H9 (cell line): ENCODE results near the gene MTA1. TPM values are rescaled to one million over a fixed set of nuclear protein-coding genes. Genes with fewer than 3 reads are reported as not detected.

Experiments used
- DNase-seq: peaks from one replicate; pipeline ENCODE4 v3.0.0-alpha.2; 2017
- H2AFZ ChIP-seq: one replicate; pipeline ENCODE4 v1.6.1; 2013; ENCODE audit warnings: mild to moderate bottlenecking, low read length, control low read depth, moderate library complexity
- H2AK5ac ChIP-seq: 2 replicates; pipeline ENCODE4 v1.6.1; 2013; ENCODE audit warnings: low read length, control low read depth, mixed read lengths; ENCODE audit not compliant: insufficient read length
- H2BK120ac ChIP-seq: one replicate; pipeline ENCODE4 v1.6.1; 2013; ENCODE audit warnings: low read depth, mild to moderate bottlenecking, low read length, control low read depth, inconsistent platforms; ENCODE audit not compliant: poor library complexity, severe bottlenecking
- H2BK12ac ChIP-seq: 2 replicates; pipeline ENCODE4 v1.6.1; 2013; ENCODE audit warnings: low read length, control low read depth, mixed read lengths, low read depth; ENCODE audit not compliant: insufficient read length
- H2BK15ac ChIP-seq: 2 replicates; pipeline ENCODE4 v1.6.1; 2013; ENCODE audit warnings: low read depth, low read length, control low read depth
- H2BK20ac ChIP-seq: one replicate; pipeline ENCODE4 v1.6.1; 2013; ENCODE audit warnings: low read depth, mild to moderate bottlenecking, low read length, control low read depth, inconsistent platforms; ENCODE audit not compliant: poor library complexity, severe bottlenecking
- H2BK5ac ChIP-seq: 2 replicates; pipeline ENCODE4 v1.6.1; 2013; ENCODE audit warnings: low read length, control low read depth, mixed read lengths; ENCODE audit not compliant: insufficient read length
- H3K14ac ChIP-seq: 2 replicates; pipeline ENCODE4 v1.6.1; 2013; ENCODE audit warnings: low read length, control low read depth; ENCODE audit not compliant: insufficient read depth
- H3K18ac ChIP-seq: 2 replicates; pipeline ENCODE4 v1.6.1; 2013; ENCODE audit warnings: low read depth, mild to moderate bottlenecking, mixed read lengths, low read length, control low read depth; ENCODE audit not compliant: insufficient read length
- H3K23ac ChIP-seq: 2 replicates; pipeline ENCODE4 v1.6.1; 2013; ENCODE audit warnings: low read length, control low read depth, mixed read lengths, low read depth; ENCODE audit not compliant: insufficient read length
- H3K23me2 ChIP-seq: 2 replicates; pipeline ENCODE4 v1.6.1; 2013; ENCODE audit warnings: low read depth, mild to moderate bottlenecking, mixed read lengths, low read length, control low read depth; ENCODE audit not compliant: insufficient read length, poor library complexity, severe bottlenecking
- H3K27ac ChIP-seq: 2 replicates; pipeline ENCODE4 v1.5.1; 2013; ENCODE audit warnings: low read length, control low read depth, mixed read lengths, low read depth; ENCODE audit not compliant: insufficient read length
- H3K27me3 ChIP-seq: 2 replicates; pipeline ENCODE4 v1.6.1; 2013; ENCODE audit warnings: low read length, control low read depth, inconsistent platforms; ENCODE audit not compliant: insufficient read depth
- H3K4ac ChIP-seq: 2 replicates; pipeline ENCODE4 v1.6.1; 2013; ENCODE audit warnings: low read depth, mild to moderate bottlenecking, control low read depth, inconsistent platforms, low read length, moderate library complexity
- H3K4me1 ChIP-seq: 2 replicates; pipeline ENCODE4 v1.6.1; 2013; ENCODE audit warnings: low read length, control low read depth, inconsistent platforms; ENCODE audit not compliant: insufficient read depth
- H3K4me2 ChIP-seq: 2 replicates; pipeline ENCODE4 v1.6.1; 2013; ENCODE audit warnings: low read length, control low read depth, mixed read lengths; ENCODE audit not compliant: insufficient read length, insufficient read depth
- H3K56ac ChIP-seq: 2 replicates; pipeline ENCODE4 v1.6.1; 2013; ENCODE audit warnings: low read depth, mild to moderate bottlenecking, mixed read lengths, low read length, control low read depth; ENCODE audit not compliant: insufficient read length
- H3K79me1 ChIP-seq: 2 replicates; pipeline ENCODE4 v1.6.1; 2013; ENCODE audit warnings: low read depth, mild to moderate bottlenecking, moderate library complexity, low read length, control low read depth, inconsistent platforms; ENCODE audit not compliant: insufficient read depth, poor library complexity, severe bottlenecking
- H3K79me2 ChIP-seq: 2 replicates; pipeline ENCODE4 v1.6.1; 2013; ENCODE audit warnings: low read length, control low read depth, inconsistent platforms; ENCODE audit not compliant: insufficient read depth
- H3K9ac ChIP-seq: 2 replicates; pipeline ENCODE4 v1.6.1; 2013; ENCODE audit warnings: low read length, control low read depth, mixed read lengths; ENCODE audit not compliant: insufficient read length; ENCODE audit errors: extremely low read depth
- H3K9me3 ChIP-seq: one replicate; pipeline ENCODE4 v1.6.1; 2013; ENCODE audit warnings: low read depth, low read length, inconsistent platforms; ENCODE audit not compliant: control insufficient read depth
- H3T11ph ChIP-seq: one replicate; pipeline ENCODE4 v1.6.1; 2013; ENCODE audit warnings: mild to moderate bottlenecking, low read length, control low read depth, inconsistent platforms
- H4K20me1 ChIP-seq: one replicate; pipeline ENCODE4 v1.6.1; 2013; ENCODE audit not compliant: control insufficient read depth, insufficient read length, insufficient read depth
- H4K5ac ChIP-seq: 2 replicates; pipeline ENCODE4 v1.6.1; 2013; ENCODE audit warnings: low read depth, mild to moderate bottlenecking, mixed read lengths, low read length, control low read depth; ENCODE audit not compliant: insufficient read length
- H4K8ac ChIP-seq: replicated peaks from 2 replicates; pipeline ENCODE4 v1.6.1; 2013; ENCODE audit warnings: low read length, control low read depth, mixed read lengths, low read depth; ENCODE audit not compliant: insufficient read length
- H4K91ac ChIP-seq: 2 replicates; pipeline ENCODE4 v1.6.1; 2013; ENCODE audit warnings: low read depth, mild to moderate bottlenecking, moderate library complexity, mixed read lengths, low read length, control low read depth; ENCODE audit not compliant: insufficient read length
- H3K27ac Mint-ChIP-seq, 3 experiments: 2 replicates in 2 of 3; 3 replicates in 1 of 3; pipeline ENCODE4 v1.8.0; 2020 to 2021; ENCODE audit warnings: mixed read lengths in 3 of 3, mild to moderate bottlenecking in 1 of 3, moderate library complexity in 1 of 3
- H3K27me3 Mint-ChIP-seq: 2 replicates; pipeline ENCODE4 v1.8.0; 2021; ENCODE audit warnings: low read depth, mild to moderate bottlenecking, moderate library complexity, mixed read lengths
- H3K36me3 Mint-ChIP-seq, 3 experiments: 2 replicates in 2 of 3; 3 replicates in 1 of 3; pipeline ENCODE4 v1.8.0; 2020 to 2021; ENCODE audit warnings: low read depth in 3 of 3, mixed read lengths in 3 of 3; ENCODE audit not compliant: insufficient read depth in 1 of 3
- H3K4me1 Mint-ChIP-seq, 2 experiments: 2 replicates each; pipeline ENCODE4 v1.8.0; 2020; ENCODE audit warnings: mixed read lengths in 2 of 2
- H3K4me3 Mint-ChIP-seq, 2 experiments: 2 replicates in 1 of 2; 3 replicates in 1 of 2; pipeline ENCODE4 v1.8.0; 2020 to 2021; ENCODE audit warnings: mild to moderate bottlenecking in 2 of 2, mixed read lengths in 2 of 2, moderate library complexity in 1 of 2
- H3K9me3 Mint-ChIP-seq, 2 experiments: 2 replicates in 1 of 2; 3 replicates in 1 of 2; pipeline ENCODE4 v1.8.0; 2020; ENCODE audit warnings: mild to moderate bottlenecking in 2 of 2, mixed read lengths in 2 of 2, moderate library complexity in 1 of 2
- WGBS: extraction: QIAGEN DNeasy Blood & Tissue Kit; methylation state at CpG from one replicate; pipeline ENCODE4 v1.1.7; 2013; ENCODE audit warnings: missing lambda C conversion rate, low lambda C conversion rate, mixed read lengths; ENCODE audit not compliant: insufficient read length; ENCODE audit errors: extremely low coverage; 5-methylcytosine and 5-hydroxymethylcytosine counted together
- total RNA-seq: library from RNA; stranded (reverse); gene quantifications from 2 replicates; pipeline ENCODE4 v1.2.1, GENCODE V29; 2021
- TF ChIP-seq, protein P1 (sequence below): fragments of 200-600 bp; sonication (generic); conservative IDR thresholded peaks from 3 replicates; pipeline ENCODE4 v1.8.0; 2021; ENCODE audit warnings: antibody characterized with exemption, mild to moderate bottlenecking

The MTA1 gene
- total RNA-seq, 1 experiment from 2014 or later, result 230 TPM

DNA sequence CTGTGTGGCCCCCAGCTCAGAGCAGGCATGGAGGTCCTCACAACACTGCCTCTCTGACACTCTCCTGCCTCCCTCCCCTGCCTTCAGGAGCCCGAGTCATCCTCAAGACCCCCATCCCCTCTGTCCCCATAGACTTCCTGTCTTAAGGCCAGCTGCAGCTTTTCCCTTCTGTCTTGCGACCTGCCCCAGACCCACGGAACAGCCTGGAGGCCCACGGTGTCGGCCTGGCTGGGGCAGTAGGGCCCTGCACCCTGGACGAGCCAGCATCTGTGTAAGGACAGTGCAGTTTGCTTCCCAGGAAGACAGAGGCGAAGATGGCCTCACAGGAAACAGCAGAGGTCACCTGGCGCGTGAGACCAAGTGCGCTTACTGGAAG, 81.1 kb downstream of the MTA1 start:
- Histone ChIP-seq H2BK20ac (no peak overlapping the region), H3K79me2 (no peaks in the 10 kb centered on the region), H4K8ac (no peak overlapping the region), H4K91ac (no peak overlapping the region), H2AFZ (no peak overlapping the region), H2BK5ac (no peak overlapping the region), H3K79me1 (no peaks in the 10 kb centered on the region), H3K23ac (no peak overlapping the region), H2BK120ac (no peak overlapping the region), H3K4me1 (no peaks in the 10 kb centered on the region), H2BK15ac (no peak overlapping the region), H4K20me1 (no peaks in the 10 kb centered on the region), H3K23me2 (peaks cover 2% of the 10 kb centered on the region), H3K27me3 (no peaks in the 10 kb centered on the region), H3K9ac (no peak overlapping the region), H3K27ac (no peak overlapping the region), H3K18ac (no peak overlapping the region), H3K4me2 (no peak overlapping the region), H3K9me3 (no peaks in the 10 kb centered on the region), H3K56ac (no peak overlapping the region), H4K5ac (no peak overlapping the region), H3T11ph (no peak overlapping the region), H2BK12ac (no peak overlapping the region), H2AK5ac (no peak overlapping the region), H3K4ac (no peak overlapping the region), H3K14ac (no peak overlapping the region; the same call in 1 of the 2 replicates)
- peaks cover 0 to 4% of the 10 kb centered on the region in 2 experiments; a peak in 2 of 4 replicates for H3K4me1 Mint-ChIP-seq
- H3K27me3 Mint-ChIP-seq, result peaks cover 2% of the 10 kb centered on the region; the same call in 1 of the 2 replicates
- no peaks in the 10 kb centered on the region; a peak in 1 of 7 replicates for H3K36me3 Mint-ChIP-seq
- TF ChIP-seq, protein P1, sequence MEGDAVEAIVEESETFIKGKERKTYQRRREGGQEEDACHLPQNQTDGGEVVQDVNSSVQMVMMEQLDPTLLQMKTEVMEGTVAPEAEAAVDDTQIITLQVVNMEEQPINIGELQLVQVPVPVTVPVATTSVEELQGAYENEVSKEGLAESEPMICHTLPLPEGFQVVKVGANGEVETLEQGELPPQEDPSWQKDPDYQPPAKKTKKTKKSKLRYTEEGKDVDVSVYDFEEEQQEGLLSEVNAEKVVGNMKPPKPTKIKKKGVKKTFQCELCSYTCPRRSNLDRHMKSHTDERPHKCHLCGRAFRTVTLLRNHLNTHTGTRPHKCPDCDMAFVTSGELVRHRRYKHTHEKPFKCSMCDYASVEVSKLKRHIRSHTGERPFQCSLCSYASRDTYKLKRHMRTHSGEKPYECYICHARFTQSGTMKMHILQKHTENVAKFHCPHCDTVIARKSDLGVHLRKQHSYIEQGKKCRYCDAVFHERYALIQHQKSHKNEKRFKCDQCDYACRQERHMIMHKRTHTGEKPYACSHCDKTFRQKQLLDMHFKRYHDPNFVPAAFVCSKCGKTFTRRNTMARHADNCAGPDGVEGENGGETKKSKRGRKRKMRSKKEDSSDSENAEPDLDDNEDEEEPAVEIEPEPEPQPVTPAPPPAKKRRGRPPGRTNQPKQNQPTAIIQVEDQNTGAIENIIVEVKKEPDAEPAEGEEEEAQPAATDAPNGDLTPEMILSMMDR, result no peak
- peak overlapping the region in 2 of 3 experiments; percentile 50 to 75; a peak in 1 of 7 replicates for H3K27ac Mint-ChIP-seq
- no peak for DNase-seq
- no CpG with 5 or more reads among the region's 10 CpGs for WGBS
- no peak overlapping the region for H3K4me3 Mint-ChIP-seq
- H3K9me3 Mint-ChIP-seq, result peaks cover 0 to 4% of the 10 kb centered on the region in 2 experiments; a peak in 1 of 5 replicates
